ENCODE measurements around the gene MYO10.
"Not testable (repeated sequence)": the region's sequence is repeated elsewhere in the genome, so short reads cannot be mapped to it uniquely, and the experiment has no call there.

Gene MYO10

GRCh38 chr5:16788957-16789356, 147.1 kb downstream of the MYO10 start:
- no peak for DNase-seq

- DNase-seq: no peak
Measured at GRCh38 chr5:16787278-16787677, 148.8 kb downstream of the MYO10 start.

DNA sequence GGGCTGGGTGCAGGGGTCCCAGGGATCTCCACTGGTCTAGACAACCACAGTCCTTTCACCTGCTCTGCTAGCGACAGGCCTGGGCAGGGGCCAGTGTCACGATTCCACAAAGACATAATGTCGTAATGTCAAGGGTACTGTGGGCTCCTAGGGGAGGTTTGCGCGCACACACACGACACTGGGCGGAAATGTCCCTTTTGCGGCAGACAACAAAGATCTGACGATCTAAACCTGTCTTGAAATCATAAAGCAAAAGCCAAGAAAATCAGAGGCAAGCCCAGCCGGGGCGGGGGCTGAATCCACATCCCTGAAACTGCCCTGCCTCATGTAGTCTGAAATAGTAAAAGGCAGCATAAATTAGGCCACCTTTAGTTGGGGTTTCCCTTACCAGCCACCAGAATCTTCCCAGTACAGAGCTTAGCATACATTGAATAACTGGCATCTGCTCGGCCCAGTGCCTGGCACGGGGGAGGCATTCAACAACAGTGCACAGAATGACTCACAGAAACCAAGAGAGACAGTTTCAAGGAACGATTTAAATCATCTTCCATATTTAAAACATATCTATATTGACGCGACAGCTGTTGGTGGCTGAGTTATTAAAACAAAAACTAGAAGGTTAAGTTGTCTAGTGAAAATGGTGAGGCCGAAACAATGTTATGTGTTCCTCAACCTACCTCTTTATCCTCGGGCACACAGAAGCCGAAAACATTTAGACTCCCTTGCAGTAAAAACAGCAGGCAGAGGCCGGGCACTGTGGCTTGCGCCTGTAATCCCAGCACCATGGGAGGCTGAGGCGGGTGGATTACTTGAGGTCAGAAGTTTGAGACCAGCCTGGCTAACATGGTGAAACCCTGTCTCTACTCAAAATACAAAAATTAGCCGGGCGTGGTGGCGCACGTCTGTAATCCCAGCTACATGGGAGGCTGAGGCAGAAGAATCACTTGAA, 151.0 kb downstream of the MYO10 start:
- peak in 19 of 56 donors; percentile 6 to 52 (median 20) for DNase-seq

- DNase-seq: no peak
Measured at GRCh38 chr5:16784088-16784487, 152.0 kb downstream of the MYO10 start.

DNA sequence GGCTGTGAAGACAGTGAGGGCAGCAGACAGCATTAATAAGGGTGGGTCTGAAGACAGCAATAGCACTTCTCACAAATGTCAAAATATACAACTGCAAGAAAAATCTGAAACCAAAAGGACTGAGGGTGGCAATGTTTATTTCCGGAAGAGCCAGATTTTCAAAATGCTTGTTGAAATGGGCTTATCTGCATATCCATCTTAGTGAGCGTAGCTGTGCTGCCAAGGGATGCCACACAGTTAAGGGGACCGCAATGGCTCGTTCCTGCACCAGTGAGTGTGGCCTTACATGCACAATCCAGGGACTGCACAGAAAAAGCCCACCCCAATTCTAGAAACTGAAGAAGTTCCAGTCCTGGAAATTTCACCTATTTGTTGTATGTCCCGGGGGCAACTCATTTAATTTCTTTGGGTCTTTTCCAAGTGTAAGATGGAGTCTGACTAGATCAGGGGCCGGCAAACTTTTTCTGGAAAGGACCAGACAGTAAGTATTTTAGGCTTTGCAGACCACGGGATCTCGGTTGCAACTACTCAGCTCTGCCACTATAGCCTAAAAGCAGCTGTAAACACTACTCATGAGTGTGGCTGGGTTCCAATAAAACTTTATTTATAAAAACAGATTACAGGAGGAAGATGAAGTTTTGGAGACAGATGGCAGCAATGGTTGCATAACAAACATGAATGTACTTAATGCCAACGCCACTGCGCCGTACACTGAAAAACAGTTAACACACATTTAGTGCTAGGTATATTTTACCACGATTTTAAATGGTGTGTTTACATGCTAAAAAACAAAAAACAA, 154.1 kb downstream of the MYO10 start:
- DNase-seq: no peak

GRCh38 chr5:16780325-16780724, 155.8 kb downstream of the MYO10 start:
- DNase-seq: no peak

GRCh38 chr5:16777432-16777831, 158.7 kb downstream of the MYO10 start:
- no peak for DNase-seq

DNA sequence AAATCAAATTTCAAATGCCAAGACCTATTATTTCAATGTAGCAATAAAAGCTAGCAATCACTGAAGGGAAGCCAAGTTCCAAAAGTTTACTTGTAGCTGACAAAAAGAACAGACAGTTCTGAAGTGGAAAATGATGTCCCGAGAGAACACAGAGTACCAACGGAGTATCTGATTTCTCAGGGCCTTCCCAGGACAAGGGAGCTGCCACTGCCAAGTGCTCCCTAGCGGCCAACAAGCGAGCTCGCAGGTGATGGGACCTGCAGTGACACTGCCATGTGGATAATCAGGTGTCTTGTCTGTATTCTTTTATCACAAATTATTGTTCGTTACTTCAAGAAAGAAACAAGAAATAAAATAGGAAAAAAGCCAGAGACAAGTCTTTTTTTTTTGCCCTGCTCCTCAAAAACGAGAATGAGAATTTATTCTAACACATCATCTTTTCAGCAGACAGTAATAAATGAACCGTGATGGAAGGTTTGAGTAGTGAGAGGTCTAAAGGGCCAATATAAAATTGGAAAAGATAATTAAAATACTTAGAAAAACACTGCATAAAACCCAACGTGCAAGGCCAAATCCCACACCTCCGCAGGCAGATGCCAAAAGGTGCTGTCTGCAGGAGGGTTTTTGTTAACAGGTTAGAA, 159.4 kb downstream of the MYO10 start:
- peak in 14 of 56 donors; percentile 3 to 39 (median 16) for DNase-seq

GRCh38 chr5:16774806-16775205, 161.3 kb downstream of the MYO10 start:
- no peak for DNase-seq

DNA sequence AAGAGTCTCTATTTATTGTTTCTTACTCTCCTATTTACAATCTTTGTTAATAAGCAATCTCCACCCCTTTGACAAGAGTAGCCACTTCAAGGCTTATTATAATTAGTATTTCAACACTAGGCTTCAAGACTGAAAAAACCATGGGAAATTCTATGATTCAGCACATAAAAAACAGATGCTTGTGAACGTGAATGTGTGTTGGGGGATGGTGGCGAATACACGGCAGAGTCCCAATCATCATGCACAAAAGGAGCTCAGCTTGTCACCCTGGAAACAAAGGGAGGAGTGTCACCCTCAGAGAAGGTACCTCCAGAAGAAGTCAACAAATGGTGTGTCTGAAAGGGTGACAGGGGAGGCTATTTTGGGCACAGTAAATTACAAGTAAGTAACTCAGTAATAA, 162.1 kb downstream of the MYO10 start:
- peak in 3 of 56 donors; percentile 8 to 35 (median 16) for DNase-seq

DNA sequence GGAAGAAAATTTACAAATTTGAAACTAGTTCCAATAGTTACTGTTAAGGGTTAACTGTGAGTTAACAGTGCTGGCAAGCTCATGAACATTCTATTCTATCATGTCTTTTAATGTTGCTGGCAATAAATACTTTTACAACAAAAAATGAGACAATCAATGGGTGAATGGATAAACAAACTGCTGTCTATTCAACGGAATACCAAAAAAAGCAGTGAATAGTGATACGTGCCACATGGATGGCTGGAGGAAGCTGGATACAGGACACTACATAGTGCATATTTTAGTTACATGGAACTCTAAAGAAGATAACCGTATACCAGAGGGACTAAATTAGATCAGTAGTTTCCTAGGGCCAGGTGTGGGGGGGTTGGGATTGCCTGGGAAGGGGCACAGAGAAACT, 163.5 kb downstream of the MYO10 start:
- no peak for DNase-seq

- no peak for DNase-seq
Measured at GRCh38 chr5:16768184-16768583, 167.9 kb downstream of the MYO10 start.

DNA sequence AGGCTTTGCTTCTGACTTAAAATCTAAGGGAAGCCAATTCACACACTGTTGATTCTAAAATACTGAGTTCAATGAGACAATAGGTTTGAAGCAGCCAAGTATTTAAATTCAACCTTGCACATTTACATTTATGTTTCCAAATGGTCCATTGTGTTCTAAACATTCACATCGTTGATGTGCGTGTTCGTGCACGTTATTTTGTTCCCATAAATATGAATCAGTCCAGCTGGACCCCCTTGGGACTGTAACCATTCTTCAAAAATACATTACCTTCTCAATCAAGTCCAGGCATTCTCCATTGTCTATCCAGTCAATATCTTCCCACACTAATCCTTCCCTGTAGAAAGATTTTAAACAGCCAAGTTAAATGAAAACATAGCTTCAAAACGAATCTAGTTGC, 172.9 kb downstream of the MYO10 start:
- DNase-seq: no peak

GRCh38 chr5:16759147-16759773, 176.8 kb downstream of the MYO10 start:
- DNase-seq: peak in 6 of 56 donors; percentile 7 to 25 (median 13)

DNA sequence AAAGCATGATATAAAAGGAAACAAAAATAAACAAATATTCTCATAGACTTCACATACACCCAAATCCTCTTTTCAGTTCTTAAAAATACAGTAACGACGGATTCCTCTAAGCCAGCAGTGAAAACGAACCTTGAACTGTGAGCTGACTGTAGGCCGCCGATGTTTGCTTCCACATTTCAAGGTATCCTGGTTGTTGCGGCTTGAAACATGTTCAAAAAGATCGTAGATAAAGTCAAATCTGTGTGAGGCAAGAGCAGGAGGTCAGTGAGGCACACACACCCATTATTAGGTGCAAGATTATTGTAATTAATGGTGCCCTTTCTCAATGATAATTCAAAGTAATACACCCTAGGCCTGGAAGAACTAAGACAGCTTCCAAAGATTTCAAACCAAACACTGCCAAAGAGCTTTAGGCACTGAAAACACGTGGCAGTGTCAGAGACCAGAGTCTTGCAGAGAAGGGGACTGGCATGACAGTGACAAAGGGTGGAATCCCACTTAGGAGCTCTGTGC, 178.0 kb downstream of the MYO10 start:
- DNase-seq: no peak

DNA sequence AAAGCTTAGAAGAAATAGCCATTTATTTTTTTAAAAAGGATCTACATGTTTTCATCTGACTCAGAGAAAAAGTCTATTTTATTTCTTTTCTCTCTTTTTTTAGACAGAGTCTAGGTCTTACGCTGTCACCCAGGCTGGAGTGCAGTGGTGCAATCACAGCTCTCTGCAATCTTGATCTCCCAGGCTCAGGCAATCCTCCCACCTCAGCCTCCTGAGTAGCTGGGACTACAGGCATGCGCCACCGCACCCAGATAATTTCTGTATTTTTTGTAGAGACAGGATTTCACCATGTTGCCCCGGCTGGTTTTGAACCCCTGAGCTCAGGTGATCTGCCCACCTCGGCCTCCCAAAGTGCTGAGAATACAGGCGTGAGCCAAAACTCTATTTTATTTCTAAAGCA, 178.5 kb downstream of the MYO10 start:
- not testable (repeated sequence) for DNase-seq

DNA sequence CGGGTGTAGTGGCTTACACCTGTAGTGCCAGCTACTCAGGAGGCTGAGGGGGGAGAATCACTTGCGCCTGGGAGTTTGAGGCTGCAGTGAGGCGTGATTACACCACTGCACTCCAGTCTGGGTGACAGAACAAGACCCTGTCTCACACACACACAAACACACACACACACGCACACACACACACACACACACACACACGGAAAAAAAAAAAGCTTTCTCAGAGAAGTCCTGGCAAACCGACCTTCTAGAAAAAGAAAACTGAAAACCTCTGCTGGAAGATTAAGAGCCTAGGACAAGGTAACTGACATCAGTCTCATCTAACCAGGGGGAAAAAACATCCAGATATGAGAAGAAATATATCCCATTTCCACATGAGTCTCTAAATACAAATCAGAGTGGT, 178.9 kb downstream of the MYO10 start:
- DNase-seq: no peak

GRCh38 chr5:16756692-16757091, 179.4 kb downstream of the MYO10 start:
- DNase-seq: no peak

- DNase-seq: no peak
Measured at GRCh38 chr5:16755641-16756040, 180.4 kb downstream of the MYO10 start.

DNA sequence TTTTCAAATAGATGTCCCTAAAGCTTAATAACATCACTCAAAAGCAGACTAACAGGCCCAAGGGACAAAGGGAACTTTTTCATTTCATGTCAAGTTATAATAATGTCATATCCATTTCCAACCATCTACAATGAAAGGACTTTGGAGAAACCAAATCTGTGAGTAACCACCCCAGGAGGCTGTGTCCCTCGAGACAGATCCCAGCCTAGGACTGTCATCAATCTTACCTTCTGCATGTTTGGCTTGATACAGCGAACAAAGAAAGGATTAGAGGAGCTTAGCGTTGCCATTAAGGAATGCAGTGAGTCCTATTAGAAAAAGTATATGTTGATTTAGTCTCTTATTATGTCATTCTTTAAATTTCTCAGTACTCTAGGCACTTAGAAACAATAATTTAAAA, 181.5 kb downstream of the MYO10 start:
- no peak for DNase-seq

DNA sequence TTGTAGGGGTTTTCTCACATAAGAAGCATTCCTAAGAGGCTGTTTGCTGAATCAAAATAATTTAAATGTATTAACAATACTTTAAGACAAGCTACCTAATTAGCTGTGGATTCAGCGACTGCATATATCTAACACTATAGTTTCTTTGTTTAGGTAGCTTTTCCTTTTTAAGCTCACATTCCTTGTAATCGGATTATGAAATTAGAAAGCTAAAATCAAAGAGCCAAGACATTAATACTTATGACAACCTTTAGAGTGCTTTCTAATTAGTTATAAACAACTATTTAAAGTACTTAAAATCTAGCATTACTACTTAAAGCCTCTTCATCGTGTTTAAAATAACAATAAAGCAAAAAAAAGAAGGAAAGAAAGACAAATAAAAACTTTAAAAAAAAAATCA, 182.0 kb downstream of the MYO10 start:
- DNase-seq: no peak

Measured in amygdala (tissue), 56 donors.